K562 (cell line): ENCODE results near the gene CTBS. TPM values are rescaled to one million over a fixed set of nuclear protein-coding genes. Genes with fewer than 3 reads are reported as not detected.
A peak's percentile ranks its signal among the peaks of the same experiment; 100 is the strongest.

Source experiments
- CAMTA2 ChIP-seq: fragments of 250-450 bp; sonication (Bioruptor Pico); conservative IDR thresholded peaks from 2 replicates; pipeline ENCODE4 v1.5.1; 2022
- CC2D1A ChIP-seq: fragments of 450-650 bp; IDR thresholded peaks from 2 replicates; pipeline ENCODE4 v1.6.1; 2017; ENCODE audit warnings: mild to moderate bottlenecking
- FOXK1 ChIP-seq: sonication (generic); formaldehyde crosslinking; IDR thresholded peaks from 2 replicates; pipeline ENCODE4 v1.8.0; 2022; ENCODE audit warnings: missing genetic modification reagents, mild to moderate bottlenecking, borderline replicate concordance
- GTF2F1 ChIP-seq: IDR thresholded peaks from 2 replicates; pipeline ENCODE4 v1.6.1; 2011; ENCODE audit warnings: low read depth, low read length, improper control_type of control experiment
- HDAC2 ChIP-seq: fragments of 450-650 bp; IDR thresholded peaks from 2 replicates; pipeline ENCODE4 v1.6.1; 2016; ENCODE audit warnings: mild to moderate bottlenecking
- IRF1 ChIP-seq: sonication (generic); formaldehyde crosslinking; IDR thresholded peaks from 2 replicates; pipeline ENCODE4 v1.8.0; 2022; ENCODE audit warnings: missing genetic modification reagents, mild to moderate bottlenecking, borderline replicate concordance
- IRF9 ChIP-seq: fragments of 450-650 bp; IDR thresholded peaks from 2 replicates; pipeline ENCODE4 v1.6.1; 2016; ENCODE audit warnings: missing biosample characterization, missing genetic modification characterization
- PHF8 ChIP-seq: fragments of 200-600 bp; sonication (generic); IDR thresholded peaks from 2 replicates; pipeline ENCODE4 v1.6.1; 2012; ENCODE audit warnings: mixed run types, mild to moderate bottlenecking, inconsistent platforms, low read length, moderate library complexity, borderline replicate concordance
- POLR2H ChIP-seq: IDR thresholded peaks from 2 replicates; pipeline ENCODE4 v1.6.1; 2016; ENCODE audit warnings: missing genetic modification characterization, low read depth, mild to moderate bottlenecking, control low read depth, missing compliant biosample characterization, moderate library complexity
- TOE1 ChIP-seq, 2 experiments: fragments of 450-650 bp in 1 of 2; sonication (generic) in 1 of 2; formaldehyde crosslinking in 1 of 2; IDR thresholded peaks; 2 replicates each; pipeline versions ENCODE4 v1.7.1 to v1.8.0; 2016 to 2022; ENCODE audit warnings: borderline replicate concordance in 2 of 2, mild to moderate bottlenecking in 2 of 2, antibody characterized with exemption in 1 of 2, inconsistent platforms in 1 of 2, low read depth in 1 of 2, missing genetic modification reagents in 1 of 2, moderate library complexity in 1 of 2
- ZC3H8 ChIP-seq: fragments of 450-650 bp; IDR thresholded peaks from 2 replicates; pipeline ENCODE4 v1.6.1; 2017
- ZNF316 ChIP-seq: fragments of 450-650 bp; IDR thresholded peaks from 2 replicates; pipeline ENCODE4 v1.6.1; 2016
- ZNF592 ChIP-seq: fragments of 450-650 bp; IDR thresholded peaks from 2 replicates; pipeline ENCODE4 v1.6.1; 2017; ENCODE audit warnings: antibody characterized with exemption, mild to moderate bottlenecking
- ZNF696 ChIP-seq: fragments of 250-450 bp; sonication (Bioruptor Pico); conservative IDR thresholded peaks from 2 replicates; pipeline ENCODE4 v1.4.0; 2020; ENCODE audit warnings: mild to moderate bottlenecking, moderate library complexity
- ZNF75A ChIP-seq: fragments of 450-650 bp; formaldehyde crosslinking; IDR thresholded peaks from 2 replicates; pipeline ENCODE4 v1.4.0; 2020; ENCODE audit warnings: mild to moderate bottlenecking
- polyA plus RNA-seq, 8 experiments: library from polyadenylated mRNA; depleted of rRNA in 4 of 8; stranded (reverse) in 5 of 8; unstranded in 3 of 8; fragments of >200 nt; fragmentation: Nextera tagmentation in 2 of 8; fragmentation: Illumina TruSeq in 1 of 8; extraction: Ambion mirVana in 2 of 8; extraction: Trizol in 1 of 8; gene quantifications; 2 replicates each; pipeline versions ENCODE4 v1.2.1 to v1.2.3, GENCODE V29; 2011 to 2014; ENCODE audit warnings: inconsistent platforms in 1 of 8, missing spikeins in 1 of 8
- total RNA-seq, 7 experiments: library from RNA; depleted of rRNA in 6 of 7; stranded (reverse); fragments of >200 nt in 6 of 7; fragmentation: Illumina TruSeq in 2 of 7; extraction: Trizol in 2 of 7; gene quantifications; 2 replicates each; pipeline versions ENCODE4 v1.2.1 to v1.2.3, GENCODE V29; 2011 to 2021; ENCODE audit warnings: low replicate concordance in 1 of 7
- TF ChIP-seq, protein P1 (sequence below): fragments of 200-800 bp; sonication (Bioruptor generic); IDR thresholded peaks from 2 replicates; pipeline ENCODE4 v1.6.1; 2017; ENCODE audit warnings: missing genetic modification characterization, missing compliant biosample characterization
- TF ChIP-seq, protein P2 (sequence below): IDR thresholded peaks from 2 replicates; pipeline ENCODE4 v1.6.1; 2012; ENCODE audit warnings: low read depth, low read length, improper control_type of control experiment, borderline replicate concordance

Gene CTBS
- total and polyA plus RNA-seq, 9 of the 15 experiments (the other 6 are each of a cell fraction or from before 2014, with no cell fraction given), result 3.0 to 19.8 (median 9.9) TPM

GRCh38 chr1:84573967-84574842 is at the start of gene CTBS (continued):
- peak; percentile 94; the same call in 1 of the 2 replicates for TF ChIP-seq PHF8
- TF ChIP-seq FOXK1, result peak; percentile 86
- TF ChIP-seq ZNF696 (CRISPR knock-in tag), result no peak
- TF ChIP-seq, protein P1, sequence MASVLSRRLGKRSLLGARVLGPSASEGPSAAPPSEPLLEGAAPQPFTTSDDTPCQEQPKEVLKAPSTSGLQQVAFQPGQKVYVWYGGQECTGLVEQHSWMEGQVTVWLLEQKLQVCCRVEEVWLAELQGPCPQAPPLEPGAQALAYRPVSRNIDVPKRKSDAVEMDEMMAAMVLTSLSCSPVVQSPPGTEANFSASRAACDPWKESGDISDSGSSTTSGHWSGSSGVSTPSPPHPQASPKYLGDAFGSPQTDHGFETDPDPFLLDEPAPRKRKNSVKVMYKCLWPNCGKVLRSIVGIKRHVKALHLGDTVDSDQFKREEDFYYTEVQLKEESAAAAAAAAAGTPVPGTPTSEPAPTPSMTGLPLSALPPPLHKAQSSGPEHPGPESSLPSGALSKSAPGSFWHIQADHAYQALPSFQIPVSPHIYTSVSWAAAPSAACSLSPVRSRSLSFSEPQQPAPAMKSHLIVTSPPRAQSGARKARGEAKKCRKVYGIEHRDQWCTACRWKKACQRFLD (CRISPR knock-in tag), result peak; percentile 61; the same call in 1 of the 2 replicates
- TF ChIP-seq ZNF316, result no peak
- TF ChIP-seq POLR2H (tag), result peak; percentile 70
- TF ChIP-seq CAMTA2 (CRISPR knock-in tag), result no peak
- peak; percentile 77; the same call in 1 of the 2 replicates for TF ChIP-seq GTF2F1
- TF ChIP-seq ZNF75A (CRISPR knock-in tag), result no peak
- no peak for TF ChIP-seq IRF9 (tag)
- peak; percentile 24 for TF ChIP-seq HDAC2
- peak; percentile 34 for TF ChIP-seq ZNF592
- TF ChIP-seq CC2D1A, result no peak
- no peak for TF ChIP-seq ZC3H8
- TF ChIP-seq, protein P2, sequence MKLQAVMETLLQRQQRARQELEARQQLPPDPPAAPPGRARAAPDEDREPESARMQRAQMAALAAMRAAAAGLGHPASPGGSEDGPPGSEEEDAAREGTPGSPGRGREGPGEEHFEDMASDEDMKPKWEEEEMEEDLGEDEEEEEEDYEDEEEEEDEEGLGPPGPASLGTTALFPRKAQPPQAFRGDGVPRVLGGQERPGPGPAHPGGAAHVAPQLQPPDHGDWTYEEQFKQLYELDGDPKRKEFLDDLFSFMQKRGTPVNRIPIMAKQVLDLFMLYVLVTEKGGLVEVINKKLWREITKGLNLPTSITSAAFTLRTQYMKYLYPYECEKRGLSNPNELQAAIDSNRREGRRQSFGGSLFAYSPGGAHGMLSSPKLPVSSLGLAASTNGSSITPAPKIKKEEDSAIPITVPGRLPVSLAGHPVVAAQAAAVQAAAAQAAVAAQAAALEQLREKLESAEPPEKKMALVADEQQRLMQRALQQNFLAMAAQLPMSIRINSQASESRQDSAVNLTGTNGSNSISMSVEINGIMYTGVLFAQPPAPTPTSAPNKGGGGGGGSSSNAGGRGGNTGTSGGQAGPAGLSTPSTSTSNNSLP, result no peak
- no peak for TF ChIP-seq IRF1 (CRISPR knock-in tag)
- no peak for TF ChIP-seq TOE1 (IDR thresholded peaks at IDR 0.05; ENCODE audit: borderline replicate concordance)
- no peak for TF ChIP-seq TOE1 (CRISPR knock-in tag; IDR thresholded peaks at IDR 0.05; ENCODE audit: borderline replicate concordance, low read depth)
